GM12801 (cell line): ENCODE measurements around the gene KLC3.

Experiments
- CTCF ChIP-seq: IDR thresholded peaks from one replicate; pipeline ENCODE4 v1.5.1; 2011; ENCODE audit warnings: control low read depth; ENCODE audit not compliant: insufficient read length; ENCODE audit errors: extremely low read depth

The KLC3 gene

GRCh38 chr19:45346449-45346848, 5.9 kb downstream of the KLC3 start:
- TF ChIP-seq CTCF = no peak

GRCh38 chr19:45347570-45348366, 7.2 kb downstream of the KLC3 start:
- TF ChIP-seq CTCF = no peak

- TF ChIP-seq CTCF = no peak
Measured at GRCh38 chr19:45348367-45349125, 8.0 kb downstream of the KLC3 start.

- no peak for TF ChIP-seq CTCF
Measured at GRCh38 chr19:45349126-45349415, 8.5 kb downstream of the KLC3 start.

- no peak for TF ChIP-seq CTCF
Measured at GRCh38 chr19:45349430-45349941, 8.9 kb downstream of the KLC3 start.

- no peak for TF ChIP-seq CTCF
Measured at GRCh38 chr19:45350477-45351058, 10.0 kb downstream of the KLC3 start.

- no peak for TF ChIP-seq CTCF
Measured at GRCh38 chr19:45351401-45351952, 10.9 kb downstream of the KLC3 start.
